ENCODE data around the gene GLIS1. TPM values are rescaled to one million over a fixed set of nuclear protein-coding genes. Genes with fewer than 3 reads are reported as not detected.

The GLIS1 gene
- total RNA-seq, 1 experiment from 2014 or later = 0.39 TPM

DNA sequence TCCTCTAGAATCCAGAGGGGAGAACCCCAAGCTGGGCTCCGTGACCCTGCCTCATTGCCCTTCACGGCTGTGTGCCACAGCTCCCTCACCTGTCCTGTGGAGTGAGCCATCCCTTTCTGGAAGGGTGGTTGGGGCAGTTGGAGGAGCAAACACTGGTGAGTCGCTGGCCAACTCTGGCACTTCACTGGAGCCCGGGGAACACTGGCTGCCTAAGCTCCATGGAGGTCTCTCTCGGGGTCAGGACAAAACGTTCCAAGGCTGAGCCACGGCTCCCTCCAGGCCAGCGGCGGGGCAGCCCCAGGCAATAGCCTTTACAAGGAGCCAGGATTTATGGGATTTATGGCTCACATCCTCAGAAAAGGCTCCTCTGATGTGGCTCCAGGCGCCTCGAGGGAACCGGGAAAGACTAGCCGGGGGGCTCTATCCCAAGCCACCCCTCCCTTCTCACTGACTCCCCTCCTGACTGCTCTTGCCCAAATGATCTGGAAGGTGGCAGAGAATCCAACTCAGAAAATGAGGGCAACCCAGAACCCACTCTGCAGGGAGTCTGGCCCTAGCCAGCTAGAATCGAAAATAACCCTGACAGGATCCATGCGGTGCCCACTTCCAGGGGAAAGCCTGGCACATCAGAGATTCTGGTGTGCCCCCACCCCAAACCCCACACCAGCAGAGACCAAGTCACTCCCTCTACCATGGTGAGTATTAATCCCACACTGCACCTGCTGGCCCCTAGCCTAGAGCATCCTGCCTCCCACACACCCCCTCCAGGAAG is 75.2 kb downstream of the GLIS1 start:
- no peaks in the 10 kb centered on the region for H3K9me2 ChIP-seq (ENCODE audit: insufficient read depth)
- H4K20me1 ChIP-seq (ENCODE audit: insufficient read depth) = no peaks in the 10 kb centered on the region
- no peak overlapping the region for H2AFZ ChIP-seq (ENCODE audit: low read depth, low read length, poor library complexity, severe bottlenecking)
- no peak for DNase-seq (ENCODE audit: low read depth, low spot score)
- no peak overlapping the region for H3K9ac ChIP-seq (ENCODE audit: low read length)
- H3K9me3 ChIP-seq (ENCODE audit: control insufficient read depth in 1 of 2, insufficient read depth in 1 of 2, low read depth in 1 of 2, low read length in 2 of 2) = no peaks in the 10 kb centered on the region
- ChIA-PET POLR2A (no interaction called here), RAD21 (ENCODE audit: low non-redundant PET in 1 of 2, low total read pairs in 2 of 2, uncharacterized antibody in 2 of 2, unreplicated experiment in 2 of 2) (no interaction called here), CTCF (no interaction called here)
- H3K4me1 ChIP-seq (ENCODE audit: control insufficient read depth in 1 of 2, insufficient read depth in 2 of 2, low read length in 2 of 2) = no peaks in the 10 kb centered on the region
- no peak for TF ChIP-seq EZH2phosphoT487 (IDR thresholded peaks at IDR 0.05; ENCODE audit: borderline replicate concordance)
- TF ChIP-seq EZH2 (IDR thresholded peaks at IDR 0.05) = no peak
- TF ChIP-seq TCF7L2 (IDR thresholded peaks at IDR 0.05; ENCODE audit: borderline replicate concordance, extremely low read depth, insufficient read depth, insufficient read length) = no peak
- TF ChIP-seq, protein P1, sequence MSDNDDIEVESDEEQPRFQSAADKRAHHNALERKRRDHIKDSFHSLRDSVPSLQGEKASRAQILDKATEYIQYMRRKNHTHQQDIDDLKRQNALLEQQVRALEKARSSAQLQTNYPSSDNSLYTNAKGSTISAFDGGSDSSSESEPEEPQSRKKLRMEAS (IDR thresholded peaks at IDR 0.05) = no peak
- TF ChIP-seq SP1 (IDR thresholded peaks at IDR 0.05; ENCODE audit: low read depth) = no peak
- TF ChIP-seq CBX3 (IDR thresholded peaks at IDR 0.05; ENCODE audit: low read depth) = no peak
- TF ChIP-seq POLR2AphosphoS5 (IDR thresholded peaks at IDR 0.05; ENCODE audit: low read depth, low read length) = no peak
- TF ChIP-seq ZNF274 (IDR thresholded peaks at IDR 0.05; ENCODE audit: low read depth, low read length) = no peak
- TF ChIP-seq, protein P2, sequence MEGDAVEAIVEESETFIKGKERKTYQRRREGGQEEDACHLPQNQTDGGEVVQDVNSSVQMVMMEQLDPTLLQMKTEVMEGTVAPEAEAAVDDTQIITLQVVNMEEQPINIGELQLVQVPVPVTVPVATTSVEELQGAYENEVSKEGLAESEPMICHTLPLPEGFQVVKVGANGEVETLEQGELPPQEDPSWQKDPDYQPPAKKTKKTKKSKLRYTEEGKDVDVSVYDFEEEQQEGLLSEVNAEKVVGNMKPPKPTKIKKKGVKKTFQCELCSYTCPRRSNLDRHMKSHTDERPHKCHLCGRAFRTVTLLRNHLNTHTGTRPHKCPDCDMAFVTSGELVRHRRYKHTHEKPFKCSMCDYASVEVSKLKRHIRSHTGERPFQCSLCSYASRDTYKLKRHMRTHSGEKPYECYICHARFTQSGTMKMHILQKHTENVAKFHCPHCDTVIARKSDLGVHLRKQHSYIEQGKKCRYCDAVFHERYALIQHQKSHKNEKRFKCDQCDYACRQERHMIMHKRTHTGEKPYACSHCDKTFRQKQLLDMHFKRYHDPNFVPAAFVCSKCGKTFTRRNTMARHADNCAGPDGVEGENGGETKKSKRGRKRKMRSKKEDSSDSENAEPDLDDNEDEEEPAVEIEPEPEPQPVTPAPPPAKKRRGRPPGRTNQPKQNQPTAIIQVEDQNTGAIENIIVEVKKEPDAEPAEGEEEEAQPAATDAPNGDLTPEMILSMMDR (IDR thresholded peaks at IDR 0.05 in 2 of 3, conservative IDR thresholded peaks at IDR 0.05 in 1 of 3; ENCODE audit: borderline replicate concordance in 1 of 3, insufficient read depth in 1 of 3, low read depth in 2 of 3, low read length in 2 of 3) = no peak
- no peak for TF ChIP-seq FOSL1 (IDR thresholded peaks at IDR 0.05; ENCODE audit: low read depth)
- TF ChIP-seq, protein P3, sequence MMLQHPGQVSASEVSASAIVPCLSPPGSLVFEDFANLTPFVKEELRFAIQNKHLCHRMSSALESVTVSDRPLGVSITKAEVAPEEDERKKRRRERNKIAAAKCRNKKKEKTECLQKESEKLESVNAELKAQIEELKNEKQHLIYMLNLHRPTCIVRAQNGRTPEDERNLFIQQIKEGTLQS (IDR thresholded peaks at IDR 0.05) = no peak
- no peak for TF ChIP-seq POLR2A (IDR thresholded peaks at IDR 0.05; ENCODE audit: borderline replicate concordance, extremely low read depth, insufficient read depth, insufficient read length)
- TF ChIP-seq, protein P4, sequence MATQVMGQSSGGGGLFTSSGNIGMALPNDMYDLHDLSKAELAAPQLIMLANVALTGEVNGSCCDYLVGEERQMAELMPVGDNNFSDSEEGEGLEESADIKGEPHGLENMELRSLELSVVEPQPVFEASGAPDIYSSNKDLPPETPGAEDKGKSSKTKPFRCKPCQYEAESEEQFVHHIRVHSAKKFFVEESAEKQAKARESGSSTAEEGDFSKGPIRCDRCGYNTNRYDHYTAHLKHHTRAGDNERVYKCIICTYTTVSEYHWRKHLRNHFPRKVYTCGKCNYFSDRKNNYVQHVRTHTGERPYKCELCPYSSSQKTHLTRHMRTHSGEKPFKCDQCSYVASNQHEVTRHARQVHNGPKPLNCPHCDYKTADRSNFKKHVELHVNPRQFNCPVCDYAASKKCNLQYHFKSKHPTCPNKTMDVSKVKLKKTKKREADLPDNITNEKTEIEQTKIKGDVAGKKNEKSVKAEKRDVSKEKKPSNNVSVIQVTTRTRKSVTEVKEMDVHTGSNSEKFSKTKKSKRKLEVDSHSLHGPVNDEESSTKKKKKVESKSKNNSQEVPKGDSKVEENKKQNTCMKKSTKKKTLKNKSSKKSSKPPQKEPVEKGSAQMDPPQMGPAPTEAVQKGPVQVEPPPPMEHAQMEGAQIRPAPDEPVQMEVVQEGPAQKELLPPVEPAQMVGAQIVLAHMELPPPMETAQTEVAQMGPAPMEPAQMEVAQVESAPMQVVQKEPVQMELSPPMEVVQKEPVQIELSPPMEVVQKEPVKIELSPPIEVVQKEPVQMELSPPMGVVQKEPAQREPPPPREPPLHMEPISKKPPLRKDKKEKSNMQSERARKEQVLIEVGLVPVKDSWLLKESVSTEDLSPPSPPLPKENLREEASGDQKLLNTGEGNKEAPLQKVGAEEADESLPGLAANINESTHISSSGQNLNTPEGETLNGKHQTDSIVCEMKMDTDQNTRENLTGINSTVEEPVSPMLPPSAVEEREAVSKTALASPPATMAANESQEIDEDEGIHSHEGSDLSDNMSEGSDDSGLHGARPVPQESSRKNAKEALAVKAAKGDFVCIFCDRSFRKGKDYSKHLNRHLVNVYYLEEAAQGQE (IDR thresholded peaks at IDR 0.05; ENCODE audit: low read depth) = no peak
- TF ChIP-seq EGR1 (IDR thresholded peaks at IDR 0.05; ENCODE audit: low read depth) = no peak
- no peak for TF ChIP-seq SIN3A (IDR thresholded peaks at IDR 0.05; ENCODE audit: low read depth)
- no peak for TF ChIP-seq SRF (IDR thresholded peaks at IDR 0.05; ENCODE audit: low read depth)
- TF ChIP-seq CEBPB (IDR thresholded peaks at IDR 0.05; ENCODE audit: low read depth) = no peak
- TF ChIP-seq YY1 (IDR thresholded peaks at IDR 0.05; ENCODE audit: extremely low read depth, insufficient replicate concordance, low read depth, low read length) = no peak
- TF ChIP-seq ELF1 (IDR thresholded peaks at IDR 0.05; ENCODE audit: borderline replicate concordance, low read depth) = no peak
- no peak for TF ChIP-seq ZFX (IDR thresholded peaks at IDR 0.05)
- BruUV-seq (replicated peaks) = no TSS peak
- H3K27me3 ChIP-seq (ENCODE audit: insufficient read depth, low read length) = peaks cover 22% of the 10 kb centered on the region
- H3K4me3 ChIP-seq (replicated peaks in 1 of 2; ENCODE audit: low read depth in 1 of 2, low read length in 2 of 2) = no peak overlapping the region
- H3K4me2 ChIP-seq (ENCODE audit: low read length) = no peak overlapping the region
- intact Hi-C loops (cut with micrococcal nuclease) = no loop called here
- no peak for ATAC-seq
- H3K27ac ChIP-seq (ENCODE audit: low read depth, low read length) = no peak overlapping the region
- no peaks in the 10 kb centered on the region for H3K36me3 ChIP-seq (ENCODE audit: control insufficient read depth in 1 of 2, insufficient read depth in 2 of 2, low read length in 2 of 2)
- H3K79me2 ChIP-seq (ENCODE audit: insufficient read depth, low read length) = no peaks in the 10 kb centered on the region
